Measurements from ENCODE around the gene PJA1. TPM values are rescaled to one million over a fixed set of nuclear protein-coding genes. Genes with fewer than 3 reads are reported as not detected.

The PJA1 gene
- total and polyA plus RNA-seq, 10 donors = 8.6 to 22.2 (median 13.4) TPM

DNA sequence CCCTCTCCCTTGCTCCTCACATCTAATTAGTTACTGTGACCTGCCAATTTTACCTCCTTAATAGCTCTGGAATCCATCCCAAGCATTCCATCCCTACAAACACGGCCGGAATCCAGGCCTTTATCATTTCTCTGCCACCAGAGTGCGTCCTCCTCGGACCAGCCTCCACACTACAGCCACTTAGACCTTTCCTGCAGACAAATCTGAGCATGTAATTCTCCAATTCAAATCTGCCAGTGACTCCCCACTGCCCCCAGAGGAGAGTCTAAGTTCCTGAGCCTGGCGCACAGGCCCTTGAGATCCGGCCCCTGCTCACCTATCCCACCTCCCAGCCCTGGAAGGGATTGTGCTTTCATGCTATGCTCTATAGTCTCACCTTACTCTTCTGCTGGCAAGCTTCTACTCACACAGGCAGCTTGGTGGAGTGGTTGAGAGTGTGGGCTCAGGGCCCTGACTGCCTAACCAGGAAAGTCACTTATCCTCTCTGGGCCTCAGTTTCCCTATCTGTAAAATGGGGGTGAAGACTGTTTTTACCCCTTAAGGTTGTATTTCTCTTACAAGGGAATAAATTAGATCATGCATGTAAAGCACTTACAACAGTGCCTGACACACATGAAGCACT is 31.2 kb downstream of the PJA1 start:
- H3K4me3 ChIP-seq = no peak overlapping the region
- no peak for TF ChIP-seq POLR2AphosphoS5 (IDR thresholded peaks at IDR 0.05)
- TF ChIP-seq, protein P1, sequence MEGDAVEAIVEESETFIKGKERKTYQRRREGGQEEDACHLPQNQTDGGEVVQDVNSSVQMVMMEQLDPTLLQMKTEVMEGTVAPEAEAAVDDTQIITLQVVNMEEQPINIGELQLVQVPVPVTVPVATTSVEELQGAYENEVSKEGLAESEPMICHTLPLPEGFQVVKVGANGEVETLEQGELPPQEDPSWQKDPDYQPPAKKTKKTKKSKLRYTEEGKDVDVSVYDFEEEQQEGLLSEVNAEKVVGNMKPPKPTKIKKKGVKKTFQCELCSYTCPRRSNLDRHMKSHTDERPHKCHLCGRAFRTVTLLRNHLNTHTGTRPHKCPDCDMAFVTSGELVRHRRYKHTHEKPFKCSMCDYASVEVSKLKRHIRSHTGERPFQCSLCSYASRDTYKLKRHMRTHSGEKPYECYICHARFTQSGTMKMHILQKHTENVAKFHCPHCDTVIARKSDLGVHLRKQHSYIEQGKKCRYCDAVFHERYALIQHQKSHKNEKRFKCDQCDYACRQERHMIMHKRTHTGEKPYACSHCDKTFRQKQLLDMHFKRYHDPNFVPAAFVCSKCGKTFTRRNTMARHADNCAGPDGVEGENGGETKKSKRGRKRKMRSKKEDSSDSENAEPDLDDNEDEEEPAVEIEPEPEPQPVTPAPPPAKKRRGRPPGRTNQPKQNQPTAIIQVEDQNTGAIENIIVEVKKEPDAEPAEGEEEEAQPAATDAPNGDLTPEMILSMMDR (IDR thresholded peaks at IDR 0.05 in 8 of 11, conservative IDR thresholded peaks at IDR 0.05 in 3 of 11) = peak in 4 of 11 experiments; percentile 25 to 43 (median 28)
- WGBS, 5 donors = 28 to 41% (median 31%) methylated on average over 6 of the region's 6 CpGs
- H3K27me3 ChIP-seq (replicated peaks in 1 of 7) = peaks cover 0 to 66% (median 16%) of the 10 kb centered on the region in 7 donors
- no peaks in the 10 kb centered on the region for H3K36me3 ChIP-seq
- no peaks in the 10 kb centered on the region for H3K9me3 ChIP-seq
- no peak overlapping the region for H3K27ac ChIP-seq
- H3K4me1 ChIP-seq = peaks cover 0 to 11% (median 3%) of the 10 kb centered on the region in 6 donors
- DNase-seq = no peak
- intact Hi-C loops (cut with DNase I; ENCODE audit: low total_unique reads) = no loop called here

DNA sequence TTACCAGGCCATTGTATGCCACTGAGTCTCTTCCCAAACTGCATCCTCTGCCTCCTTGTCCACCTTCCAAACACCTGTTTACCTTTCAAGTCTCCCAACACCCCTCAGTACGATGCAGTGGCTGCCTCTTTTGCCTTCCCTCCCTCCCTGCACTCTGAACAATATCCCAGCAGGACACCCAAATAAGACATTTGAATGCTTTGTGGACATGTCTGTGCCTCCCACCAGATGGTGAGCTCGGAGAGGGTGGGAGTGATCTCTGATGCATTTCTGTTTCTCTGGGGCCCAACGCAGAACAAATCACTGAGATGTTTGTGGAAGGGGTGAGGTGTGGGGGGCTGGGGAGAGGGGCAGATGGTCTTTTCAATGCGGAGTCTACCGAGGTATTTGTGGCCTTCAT is 33.4 kb downstream of the PJA1 start:
- intact Hi-C loops (cut with DNase I; ENCODE audit: low total_unique reads) = no loop called here

DNA sequence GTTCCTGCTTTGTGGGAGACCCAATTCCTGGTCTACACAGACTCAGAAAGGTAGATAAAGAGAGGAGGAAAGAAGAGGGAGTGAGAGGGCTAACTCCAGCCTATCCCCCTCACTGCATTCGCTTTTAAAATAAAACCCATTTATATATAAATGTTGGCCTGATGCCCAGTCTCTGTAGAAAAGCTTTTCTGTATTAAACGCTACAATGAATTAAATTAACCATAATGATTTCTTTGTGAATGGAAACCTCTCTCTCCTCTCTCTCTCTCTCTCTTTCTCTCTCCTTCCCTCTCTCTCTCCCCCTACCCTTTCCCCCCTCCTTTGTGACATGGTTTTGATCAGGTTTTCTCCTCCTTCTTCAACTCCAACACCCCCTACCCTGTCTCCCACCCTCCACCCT is 34.8 kb downstream of the PJA1 start:
- Histone ChIP-seq H3K27ac (no peak overlapping the region), H3K4me3 (no peak overlapping the region), H3K9me3 (no peaks in the 10 kb centered on the region), H3K27me3 (replicated peaks in 1 of 7) (peaks cover 0 to 69% (median 11%) of the 10 kb centered on the region in 7 donors), H3K4me1 (no peaks in the 10 kb centered on the region), H3K36me3 (no peaks in the 10 kb centered on the region)
- WGBS, 5 donors = 56 to 75% (median 67%) methylated on average over 2 of the region's 2 CpGs
- intact Hi-C loops (cut with DNase I; ENCODE audit: low total_unique reads) = no loop called here
- DNase-seq = no peak
- TF ChIP-seq, protein P1 (IDR thresholded peaks at IDR 0.05 in 8 of 11, conservative IDR thresholded peaks at IDR 0.05 in 3 of 11) = no peak
- TF ChIP-seq POLR2AphosphoS5 (IDR thresholded peaks at IDR 0.05) = no peak
- no peak for TF ChIP-seq POLR2A (IDR thresholded peaks at IDR 0.05)

More for the DNA sequence above, 33.4 kb downstream of the PJA1 start:
- Histone ChIP-seq H3K9me3 (no peaks in the 10 kb centered on the region), H3K36me3 (no peaks in the 10 kb centered on the region), H3K4me3 (no peak overlapping the region), H3K27me3 (replicated peaks in 1 of 7) (peaks cover 0 to 67% (median 20%) of the 10 kb centered on the region in 7 donors), H3K4me1 (peaks cover 0 to 6% (median 2%) of the 10 kb centered on the region in 6 donors), H3K27ac (no peak overlapping the region)
- DNase-seq = no peak
- WGBS, 5 donors = 58 to 89% (median 78%) methylated on average over 5 of the region's 5 CpGs
- no peak for TF ChIP-seq POLR2AphosphoS5 (IDR thresholded peaks at IDR 0.05)
- TF ChIP-seq POLR2A (IDR thresholded peaks at IDR 0.05) = no peak
- TF ChIP-seq, protein P1 (IDR thresholded peaks at IDR 0.05 in 8 of 11, conservative IDR thresholded peaks at IDR 0.05 in 3 of 11) = no peak

DNA sequence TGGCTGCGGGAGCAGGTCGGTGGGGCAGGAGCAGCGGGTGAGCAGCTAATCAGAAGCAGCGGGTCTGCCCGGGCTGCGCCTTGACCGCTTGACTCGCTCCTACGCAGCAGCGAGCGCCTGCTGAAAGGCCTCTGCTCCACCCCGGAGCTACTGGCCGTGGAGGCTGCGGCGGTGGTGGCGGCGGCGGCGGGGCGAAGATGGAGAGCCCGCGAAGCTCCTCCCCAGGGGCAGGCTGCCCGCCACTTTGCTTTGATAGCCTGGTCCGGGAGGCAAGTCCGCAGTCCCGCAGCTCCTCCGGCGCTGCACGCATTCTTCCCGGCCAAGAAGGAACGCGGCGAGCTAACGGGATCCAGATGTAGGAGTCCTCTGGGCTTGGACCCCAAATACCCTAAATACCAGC is 36.7 kb downstream of the PJA1 start:
- Histone ChIP-seq H3K4me3 (no peak overlapping the region), H3K9me3 (no peaks in the 10 kb centered on the region), H3K4me1 (no peaks in the 10 kb centered on the region), H3K36me3 (no peaks in the 10 kb centered on the region), H3K27ac (no peak overlapping the region), H3K27me3 (replicated peaks in 1 of 7) (peaks cover 0 to 54% (median 11%) of the 10 kb centered on the region in 7 donors)
- no peak for DNase-seq
- TF ChIP-seq POLR2A (IDR thresholded peaks at IDR 0.05) (no peak), POLR2AphosphoS5 (IDR thresholded peaks at IDR 0.05) (peak in 1 of 3 donors; percentile 17)
- TF ChIP-seq, protein P1 (IDR thresholded peaks at IDR 0.05 in 8 of 11, conservative IDR thresholded peaks at IDR 0.05 in 3 of 11) = no peak
- 12 to 45% (median 22%) methylated on average over 13 to 34 of the region's 34 CpGs; no CpG with 5 or more reads in 1 of the 5 donors for WGBS, 5 donors
- intact Hi-C loops (cut with DNase I; ENCODE audit: low total_unique reads) = no loop called here
